ENCODE results near the gene SLC4A2.

SLC4A2 gene

GRCh38 chr7:151091003-151091402 lies 31.6 kb downstream of the SLC4A2 start:
- no peak overlapping the region for H3K27ac ChIP-seq (replicated peaks; ENCODE audit: low read length)
- H2AFZ ChIP-seq (ENCODE audit: low read length), result no peak overlapping the region
- H3K4ac ChIP-seq (ENCODE audit: low read length), result no peak overlapping the region
- H3K18ac ChIP-seq (ENCODE audit: low read length), result no peak overlapping the region
- no peak overlapping the region for H2AK5ac ChIP-seq (ENCODE audit: low read depth, low read length)
- H2BK12ac ChIP-seq (ENCODE audit: low read length), result no peak overlapping the region
- H3K9me3 ChIP-seq (replicated peaks in 1 of 2; ENCODE audit: control insufficient read depth in 2 of 2, insufficient read depth in 1 of 2, low read depth in 1 of 2, low read length in 2 of 2), result no peaks in the 10 kb centered on the region
- no peak for DNase-seq (ENCODE audit: low spot score)
- no peak overlapping the region for H3K9ac ChIP-seq (ENCODE audit: low read depth, low read length, poor library complexity)
- no peak overlapping the region for H3K23ac ChIP-seq (ENCODE audit: low read depth, low read length, poor library complexity)
- no CpG with 5 or more reads among the region's 7 CpGs for WGBS, 2 donors (ENCODE audit: extremely low coverage in 2 of 2, insufficient read length in 2 of 2, insufficient replicate concordance in 1 of 2)
- peaks cover 0 to 3% (median 0%) of the 10 kb centered on the region in 3 experiments for H3K27me3 ChIP-seq (ENCODE audit: control insufficient read depth in 3 of 3, insufficient read depth in 3 of 3, low read depth in 1 of 3, low read length in 3 of 3)
- H4K8ac ChIP-seq (ENCODE audit: low read depth, low read length), result no peak overlapping the region
- H4K91ac ChIP-seq (ENCODE audit: low read depth, low read length, poor library complexity), result no peak overlapping the region
- H2BK120ac ChIP-seq (ENCODE audit: low read depth, low read length), result no peak overlapping the region
- H3K36me3 ChIP-seq (replicated peaks in 1 of 2; ENCODE audit: control insufficient read depth in 2 of 2, insufficient read depth in 2 of 2, low read length in 2 of 2), result peaks cover 3 to 46% of the 10 kb centered on the region in 2 donors
- H3K4me2 ChIP-seq (ENCODE audit: insufficient read depth, low read length, poor library complexity, severe bottlenecking), result no peak overlapping the region
- H2BK5ac ChIP-seq (ENCODE audit: low read length), result no peak overlapping the region
- H3K79me1 ChIP-seq (ENCODE audit: low read depth, low read length), result peaks cover 22% of the 10 kb centered on the region
- no peak overlapping the region for H2BK15ac ChIP-seq (ENCODE audit: low read length)
- no peak overlapping the region for H3K14ac ChIP-seq (ENCODE audit: low read length)
- peaks cover 20 to 23% of the 10 kb centered on the region in 2 donors for H3K4me1 ChIP-seq (ENCODE audit: control insufficient read depth in 2 of 2, insufficient read depth in 1 of 2, low read depth in 1 of 2, low read length in 2 of 2)
- no peak overlapping the region for H3K4me3 ChIP-seq (ENCODE audit: low read length in 2 of 2)

GRCh38 chr7:151091431-151091830 lies 32.0 kb downstream of the SLC4A2 start:
- peaks cover 3 to 49% of the 10 kb centered on the region in 2 donors for H3K36me3 ChIP-seq (replicated peaks in 1 of 2; ENCODE audit: control insufficient read depth in 2 of 2, insufficient read depth in 2 of 2, low read length in 2 of 2)
- no peak overlapping the region for H2AFZ ChIP-seq (ENCODE audit: low read length)
- H3K4me1 ChIP-seq (ENCODE audit: control insufficient read depth in 2 of 2, insufficient read depth in 1 of 2, low read depth in 1 of 2, low read length in 2 of 2), result peaks cover 20 to 23% of the 10 kb centered on the region in 2 donors
- peaks cover 0 to 3% (median 0%) of the 10 kb centered on the region in 3 experiments for H3K27me3 ChIP-seq (ENCODE audit: control insufficient read depth in 3 of 3, insufficient read depth in 3 of 3, low read depth in 1 of 3, low read length in 3 of 3)
- no peak overlapping the region for H3K27ac ChIP-seq (replicated peaks; ENCODE audit: low read length)
- H3K18ac ChIP-seq (ENCODE audit: low read length), result no peak overlapping the region
- H3K79me1 ChIP-seq (ENCODE audit: low read depth, low read length), result peaks cover 24% of the 10 kb centered on the region
- no peak overlapping the region for H2BK5ac ChIP-seq (ENCODE audit: low read length)
- no peak overlapping the region for H4K91ac ChIP-seq (ENCODE audit: low read depth, low read length, poor library complexity)
- H2BK12ac ChIP-seq (ENCODE audit: low read length), result no peak overlapping the region
- H2BK15ac ChIP-seq (ENCODE audit: low read length), result no peak overlapping the region
- no peak overlapping the region for H2BK120ac ChIP-seq (ENCODE audit: low read depth, low read length)
- H3K4me3 ChIP-seq (ENCODE audit: low read length in 2 of 2), result no peak overlapping the region
- DNase-seq (ENCODE audit: low spot score), result no peak
- H2AK5ac ChIP-seq (ENCODE audit: low read depth, low read length), result peak overlapping the region; percentile 42
- no peak overlapping the region for H3K14ac ChIP-seq (ENCODE audit: low read length)
- no peaks in the 10 kb centered on the region for H3K9me3 ChIP-seq (replicated peaks in 1 of 2; ENCODE audit: control insufficient read depth in 2 of 2, insufficient read depth in 1 of 2, low read depth in 1 of 2, low read length in 2 of 2)
- H4K8ac ChIP-seq (ENCODE audit: low read depth, low read length), result no peak overlapping the region
- H3K23ac ChIP-seq (ENCODE audit: low read depth, low read length, poor library complexity), result no peak overlapping the region
- no peak overlapping the region for H3K4me2 ChIP-seq (ENCODE audit: insufficient read depth, low read length, poor library complexity, severe bottlenecking)
- no peak overlapping the region for H3K4ac ChIP-seq (ENCODE audit: low read length)
- WGBS, 2 donors (ENCODE audit: extremely low coverage in 2 of 2, insufficient read length in 2 of 2, insufficient replicate concordance in 1 of 2), result no CpG with 5 or more reads among the region's 6 CpGs
- no peak overlapping the region for H3K9ac ChIP-seq (ENCODE audit: low read depth, low read length, poor library complexity)

- H3K4me1 ChIP-seq (ENCODE audit: control insufficient read depth in 2 of 2, insufficient read depth in 1 of 2, low read depth in 1 of 2, low read length in 2 of 2), result peaks cover 20 to 23% of the 10 kb centered on the region in 2 donors
- H4K91ac ChIP-seq (ENCODE audit: low read depth, low read length, poor library complexity), result no peak overlapping the region
- H3K27me3 ChIP-seq (ENCODE audit: control insufficient read depth in 3 of 3, insufficient read depth in 3 of 3, low read depth in 1 of 3, low read length in 3 of 3), result peaks cover 0 to 3% (median 0%) of the 10 kb centered on the region in 3 experiments
- no peak overlapping the region for H3K14ac ChIP-seq (ENCODE audit: low read length)
- H3K4me2 ChIP-seq (ENCODE audit: insufficient read depth, low read length, poor library complexity, severe bottlenecking), result no peak overlapping the region
- no peak for DNase-seq (ENCODE audit: low spot score)
- no peak overlapping the region for H2BK15ac ChIP-seq (ENCODE audit: low read length)
- peak overlapping the region; percentile 42 for H2AK5ac ChIP-seq (ENCODE audit: low read depth, low read length)
- no CpG with 5 or more reads among the region's 14 CpGs for WGBS, 2 donors (ENCODE audit: extremely low coverage in 2 of 2, insufficient read length in 2 of 2, insufficient replicate concordance in 1 of 2)
- H3K4ac ChIP-seq (ENCODE audit: low read length), result no peak overlapping the region
- no peak overlapping the region for H3K18ac ChIP-seq (ENCODE audit: low read length)
- no peak overlapping the region for H2AFZ ChIP-seq (ENCODE audit: low read length)
- H3K36me3 ChIP-seq (replicated peaks in 1 of 2; ENCODE audit: control insufficient read depth in 2 of 2, insufficient read depth in 2 of 2, low read length in 2 of 2), result peaks cover 3 to 49% of the 10 kb centered on the region in 2 donors
- no peaks in the 10 kb centered on the region for H3K9me3 ChIP-seq (replicated peaks in 1 of 2; ENCODE audit: control insufficient read depth in 2 of 2, insufficient read depth in 1 of 2, low read depth in 1 of 2, low read length in 2 of 2)
- peak overlapping the region; percentile 9 for H3K9ac ChIP-seq (ENCODE audit: low read depth, low read length, poor library complexity)
- H4K8ac ChIP-seq (ENCODE audit: low read depth, low read length), result no peak overlapping the region
- H2BK5ac ChIP-seq (ENCODE audit: low read length), result no peak overlapping the region
- peak overlapping the region in 1 of 2 donors; percentile 41 for H3K4me3 ChIP-seq (ENCODE audit: low read length in 2 of 2)
- peaks cover 24% of the 10 kb centered on the region for H3K79me1 ChIP-seq (ENCODE audit: low read depth, low read length)
- no peak overlapping the region for H3K27ac ChIP-seq (replicated peaks; ENCODE audit: low read length)
- no peak overlapping the region for H2BK12ac ChIP-seq (ENCODE audit: low read length)
- no peak overlapping the region for H2BK120ac ChIP-seq (ENCODE audit: low read depth, low read length)
- no peak overlapping the region for H3K23ac ChIP-seq (ENCODE audit: low read depth, low read length, poor library complexity)
Measured at GRCh38 chr7:151091988-151092387, 32.6 kb downstream of the SLC4A2 start.

- Histone ChIP-seq H3K9me3 (replicated peaks in 1 of 2; ENCODE audit: control insufficient read depth in 2 of 2, insufficient read depth in 1 of 2, low read depth in 1 of 2, low read length in 2 of 2) (no peaks in the 10 kb centered on the region), H3K14ac (ENCODE audit: low read length) (no peak overlapping the region), H3K36me3 (replicated peaks in 1 of 2; ENCODE audit: control insufficient read depth in 2 of 2, insufficient read depth in 2 of 2, low read length in 2 of 2) (peaks cover 5 to 53% of the 10 kb centered on the region in 2 donors), H3K27ac (replicated peaks; ENCODE audit: low read length) (no peak overlapping the region), H3K9ac (ENCODE audit: low read depth, low read length, poor library complexity) (no peak overlapping the region), H3K4me3 (ENCODE audit: low read length in 2 of 2) (no peak overlapping the region), H3K18ac (ENCODE audit: low read length) (no peak overlapping the region), H2AFZ (ENCODE audit: low read length) (no peak overlapping the region), H3K4me2 (ENCODE audit: insufficient read depth, low read length, poor library complexity, severe bottlenecking) (no peak overlapping the region), H2AK5ac (ENCODE audit: low read depth, low read length) (no peak overlapping the region), H2BK15ac (ENCODE audit: low read length) (no peak overlapping the region), H4K8ac (ENCODE audit: low read depth, low read length) (no peak overlapping the region), H3K23ac (ENCODE audit: low read depth, low read length, poor library complexity) (peak overlapping the region; percentile 10), H2BK5ac (ENCODE audit: low read length) (no peak overlapping the region), H3K4me1 (ENCODE audit: control insufficient read depth in 2 of 2, insufficient read depth in 1 of 2, low read depth in 1 of 2, low read length in 2 of 2) (peaks cover 10 to 11% of the 10 kb centered on the region in 2 donors), H4K91ac (ENCODE audit: low read depth, low read length, poor library complexity) (no peak overlapping the region), H2BK120ac (ENCODE audit: low read depth, low read length) (no peak overlapping the region), H2BK12ac (ENCODE audit: low read length) (no peak overlapping the region), H3K27me3 (ENCODE audit: control insufficient read depth in 3 of 3, insufficient read depth in 3 of 3, low read depth in 1 of 3, low read length in 3 of 3) (no peaks in the 10 kb centered on the region), H3K79me1 (ENCODE audit: low read depth, low read length) (peaks cover 18% of the 10 kb centered on the region), H3K4ac (ENCODE audit: low read length) (no peak overlapping the region)
- DNase-seq (ENCODE audit: low spot score), result no peak
- WGBS, 2 donors (ENCODE audit: extremely low coverage in 2 of 2, insufficient read length in 2 of 2, insufficient replicate concordance in 1 of 2), result no CpG with 5 or more reads among the region's 6 CpGs
Measured at GRCh38 chr7:151093748-151094147, 34.4 kb downstream of the SLC4A2 start.
